HepG2 (cell line): ENCODE data around the gene PUS7. TPM values are rescaled to one million over a fixed set of nuclear protein-coding genes. Genes with fewer than 3 reads are reported as not detected.
A peak's percentile ranks its signal among the peaks of the same experiment; 100 is the strongest.

ENCODE experiments used
- ATAC-seq: fragments of 200-7000 bp; cut with Tn5 transposase; 3 replicates; pipeline ENCODE4 v1.9.1; 2020; ENCODE audit warnings: mild to moderate bottlenecking, moderate library complexity
- BruUV-seq: library from RNA; stranded (reverse); fragments of 400-500 nt; replicated peaks from 2 replicates; lab custom pipeline; 2021; lab: Mats Ljungman, UMichigan
- CTCF ChIA-PET: fragments of 300-600 bp; formaldehyde crosslinking; extraction: SDS; loops from one replicate; lab custom pipeline; 2021; ENCODE audit warnings: low total read pairs, inconsistent platforms, low intra/inter-chr PET ratio; lab: Yijun Ruan, JAX
- POLR2A ChIA-PET: fragments of 350-600 bp; sonication (Branson Sonifier 250); formaldehyde crosslinking; loops from one replicate; lab custom pipeline; 2020; ENCODE audit warnings: antibody characterized with exemption, inconsistent platforms; lab: Yijun Ruan, JAX
- DNase-seq: peaks from one replicate; pipeline ENCODE4 v3.0.0-alpha.2; 2015; ENCODE audit warnings: low spot score
- FAIRE-seq: peaks from 3 replicates; lab custom pipeline; 2011; peaks lifted over from hg19 to GRCh38; lab: Jason Lieb, UNC
- H2AFZ ChIP-seq: one replicate; pipeline ENCODE4 v1.6.1; 2011; ENCODE audit warnings: low read length, inconsistent platforms
- H3K27ac ChIP-seq: fragments of 300-600 bp; 3 replicates; pipeline ENCODE4 v1.8.0; 2011; ENCODE audit warnings: mixed run types, mild to moderate bottlenecking, mixed read lengths, low read length, inconsistent platforms; ENCODE audit not compliant: insufficient read depth; ENCODE audit errors: extremely low read length
- H3K27me3 ChIP-seq, 2 experiments: fragments of 200-600 bp in 1 of 2; 2 replicates in 1 of 2; 3 replicates in 1 of 2; pipeline versions ENCODE4 v1.6.0 to v1.8.0; 2011; ENCODE audit warnings: low read length in 2 of 2, mild to moderate bottlenecking in 2 of 2, moderate library complexity in 2 of 2, inconsistent platforms in 1 of 2; ENCODE audit not compliant: insufficient read depth in 2 of 2, control insufficient read depth in 1 of 2
- H3K36me3 ChIP-seq, 2 experiments: fragments of 200-600 bp in 1 of 2; replicated peaks in 1 of 2; 2 replicates in 1 of 2; 3 replicates in 1 of 2; pipeline versions ENCODE4 v1.5.1 to v1.8.0; 2011; ENCODE audit warnings: low read length in 2 of 2, inconsistent platforms in 1 of 2; ENCODE audit not compliant: insufficient read depth in 2 of 2, control insufficient read depth in 1 of 2
- H3K4me1 ChIP-seq: 2 replicates; pipeline ENCODE4 v1.5.1; 2012; ENCODE audit warnings: low read length, inconsistent platforms; ENCODE audit not compliant: insufficient read depth
- H3K4me2 ChIP-seq: 2 replicates; pipeline ENCODE4 v1.6.0; 2011; ENCODE audit warnings: low read depth, low read length, inconsistent platforms
- H3K4me3 ChIP-seq, 3 experiments: fragments of 200-600 bp in 1 of 3; sonication (generic), shearing (Covaris generic) in 1 of 3; replicated peaks in 1 of 3; 2 replicates each; pipeline ENCODE4 v1.5.1; 2011 to 2016; ENCODE audit warnings: low read length in 3 of 3, inconsistent platforms in 2 of 3, low read depth in 2 of 3, mild to moderate bottlenecking in 2 of 3, control low read depth in 1 of 3, mixed read lengths in 1 of 3; ENCODE audit not compliant: insufficient read depth in 1 of 3
- H3K79me2 ChIP-seq: one replicate; pipeline ENCODE4 v1.6.1; 2011; ENCODE audit warnings: low read length, inconsistent platforms; ENCODE audit not compliant: insufficient read depth
- H3K9ac ChIP-seq: 2 replicates; pipeline ENCODE4 v1.6.0; 2011; ENCODE audit warnings: mild to moderate bottlenecking, low read depth, low read length, inconsistent platforms; ENCODE audit not compliant: insufficient read depth
- H3K9me3 ChIP-seq: 2 replicates; pipeline ENCODE4 v1.5.1; 2012; ENCODE audit warnings: mild to moderate bottlenecking, low read length
- H4K20me1 ChIP-seq: 2 replicates; pipeline ENCODE4 v1.6.0; 2011; ENCODE audit warnings: inconsistent platforms, mild to moderate bottlenecking, low read length, moderate library complexity; ENCODE audit not compliant: insufficient read depth
- AKAP8 ChIP-seq: sonication (generic); formaldehyde crosslinking; IDR thresholded peaks from 2 replicates; pipeline ENCODE4 v1.5.1; 2020; ENCODE audit warnings: mild to moderate bottlenecking, missing genetic modification reagents
- ELF1 ChIP-seq: sonication (generic); formaldehyde crosslinking; IDR thresholded peaks from 2 replicates; pipeline ENCODE4 v1.4.0; 2020; ENCODE audit warnings: missing genetic modification reagents
- MTF1 ChIP-seq: sonication (generic); formaldehyde crosslinking; IDR thresholded peaks from 2 replicates; pipeline ENCODE4 v1.5.0; 2020; ENCODE audit warnings: missing genetic modification reagents
- ZNF510 ChIP-seq: sonication (generic); formaldehyde crosslinking; IDR thresholded peaks from 2 replicates; pipeline ENCODE4 v1.4.0; 2020; ENCODE audit warnings: low read depth, mild to moderate bottlenecking, missing genetic modification reagents
- ZNF619 ChIP-seq: sonication (generic); formaldehyde crosslinking; IDR thresholded peaks from 2 replicates; pipeline ENCODE4 v1.4.0; 2020; ENCODE audit warnings: mild to moderate bottlenecking, missing genetic modification reagents
- WGBS: methylation state at CpG from one replicate; pipeline ENCODE4 v1.1.6; 2017; ENCODE audit warnings: low lambda C conversion rate; 5-methylcytosine and 5-hydroxymethylcytosine counted together
- in situ Hi-C: cut with HindIII; loops from 2 replicates; pipeline ENCODE4 v1.10.0; 2017; ENCODE audit warnings: low pct_unique_long_range_greater_than_20kb; ENCODE audit not compliant: extremely low pct_ligation_motif_present
- intact Hi-C: fragments of 100-400 bp; cut with micrococcal nuclease; formaldehyde crosslinking; loops from one replicate; pipeline ENCODE4 v1.10.0; 2022; ENCODE audit not compliant: unreplicated experiment
- polyA plus RNA-seq, 8 experiments: library from polyadenylated mRNA; depleted of rRNA in 3 of 8; stranded (reverse) in 7 of 8; unstranded in 1 of 8; fragments of >200 nt; fragmentation: Illumina TruSeq in 4 of 8; extraction: Trizol in 4 of 8; gene quantifications; 2 replicates each; pipeline versions ENCODE4 v1.2.1 to v1.2.3, GENCODE V29; 2011 to 2016; ENCODE audit warnings: low read depth in 4 of 8, missing spikeins in 1 of 8, mixed read lengths in 1 of 8; ENCODE audit not compliant: insufficient read depth in 1 of 8
- total RNA-seq, 5 experiments: library from RNA; depleted of rRNA; stranded (reverse); fragments of >200 nt; fragmentation: Illumina TruSeq; extraction: Trizol; gene quantifications; 2 replicates each; pipeline ENCODE4 v1.2.3, GENCODE V29; 2016; ENCODE audit warnings: low read depth in 1 of 5
- TF ChIP-seq, protein P1 (sequence below): sonication (generic); formaldehyde crosslinking; conservative IDR thresholded peaks from 2 replicates; pipeline ENCODE4 v1.4.0; 2020; ENCODE audit warnings: missing genetic modification reagents
- TF ChIP-seq, protein P2 (sequence below): sonication (generic); formaldehyde crosslinking; IDR thresholded peaks from 2 replicates; pipeline ENCODE4 v1.4.0; 2020; ENCODE audit warnings: missing genetic modification reagents

Gene PUS7
- total and polyA plus RNA-seq, 2 of the 13 experiments (the other 11 are each of a cell fraction or from before 2014, with no cell fraction given) = 14.4 to 41.2 TPM

DNA sequence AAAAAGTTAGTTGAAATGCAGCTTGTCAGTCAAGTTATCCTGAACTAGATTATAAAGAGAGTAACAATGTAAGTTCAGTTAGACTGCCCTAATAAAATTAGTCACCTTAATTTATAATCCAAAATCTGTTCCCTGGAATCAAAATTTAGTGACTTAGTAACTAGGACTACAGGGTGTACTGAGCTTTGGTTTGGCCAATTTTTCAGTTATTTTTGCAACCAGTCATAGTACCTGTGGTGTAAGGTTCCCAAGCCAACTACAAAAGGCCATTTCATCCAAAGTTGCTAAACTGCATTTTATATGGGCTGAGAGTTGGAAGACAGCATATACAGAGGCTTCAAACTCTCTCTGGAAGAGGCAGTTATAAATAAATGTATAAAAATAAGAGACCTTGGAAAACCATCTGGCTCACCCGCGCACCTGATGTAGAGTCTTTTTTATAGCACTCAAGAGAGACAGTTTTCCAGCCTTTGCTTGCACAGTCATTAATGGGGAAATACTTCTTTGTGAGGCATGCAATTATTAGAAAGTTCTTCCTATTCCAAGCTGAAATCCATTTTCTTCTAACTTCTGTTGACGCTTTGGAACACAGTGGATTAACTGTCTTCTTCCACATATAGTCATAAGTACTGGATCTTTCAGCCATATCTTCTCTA, 59.2 kb downstream of the PUS7 start:
- POLR2A ChIA-PET = no interaction called here
- TSS peak; percentile 48 for BruUV-seq
- FAIRE-seq = no peak
- in situ Hi-C loops = no loop called here
- Histone ChIP-seq H3K9ac (no peak overlapping the region), H3K4me3 (no peak overlapping the region), H3K36me3 (peaks cover 4 to 37% of the 10 kb centered on the region in 2 experiments)
- TF ChIP-seq MTF1 (CRISPR knock-in tag) (no peak), ELF1 (CRISPR knock-in tag) (no peak), ZNF510 (CRISPR knock-in tag) (no peak), ZNF619 (CRISPR knock-in tag) (no peak), AKAP8 (no peak)
- TF ChIP-seq, protein P1, sequence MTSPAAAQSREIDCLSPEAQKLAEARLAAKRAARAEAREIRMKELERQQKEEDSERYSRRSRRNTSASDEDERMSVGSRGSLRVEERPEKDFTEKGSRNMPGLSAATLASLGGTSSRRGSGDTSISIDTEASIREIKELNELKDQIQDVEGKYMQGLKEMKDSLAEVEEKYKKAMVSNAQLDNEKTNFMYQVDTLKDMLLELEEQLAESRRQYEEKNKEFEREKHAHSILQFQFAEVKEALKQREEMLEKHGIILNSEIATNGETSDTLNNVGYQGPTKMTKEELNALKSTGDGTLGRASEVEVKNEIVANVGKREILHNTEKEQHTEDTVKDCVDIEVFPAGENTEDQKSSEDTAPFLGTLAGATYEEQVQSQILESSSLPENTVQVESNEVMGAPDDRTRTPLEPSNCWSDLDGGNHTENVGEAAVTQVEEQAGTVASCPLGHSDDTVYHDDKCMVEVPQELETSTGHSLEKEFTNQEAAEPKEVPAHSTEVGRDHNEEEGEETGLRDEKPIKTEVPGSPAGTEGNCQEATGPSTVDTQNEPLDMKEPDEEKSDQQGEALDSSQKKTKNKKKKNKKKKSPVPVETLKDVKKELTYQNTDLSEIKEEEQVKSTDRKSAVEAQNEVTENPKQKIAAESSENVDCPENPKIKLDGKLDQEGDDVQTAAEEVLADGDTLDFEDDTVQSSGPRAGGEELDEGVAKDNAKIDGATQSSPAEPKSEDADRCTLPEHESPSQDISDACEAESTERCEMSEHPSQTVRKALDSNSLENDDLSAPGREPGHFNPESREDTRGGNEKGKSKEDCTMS = no peak
- TF ChIP-seq, protein P2, sequence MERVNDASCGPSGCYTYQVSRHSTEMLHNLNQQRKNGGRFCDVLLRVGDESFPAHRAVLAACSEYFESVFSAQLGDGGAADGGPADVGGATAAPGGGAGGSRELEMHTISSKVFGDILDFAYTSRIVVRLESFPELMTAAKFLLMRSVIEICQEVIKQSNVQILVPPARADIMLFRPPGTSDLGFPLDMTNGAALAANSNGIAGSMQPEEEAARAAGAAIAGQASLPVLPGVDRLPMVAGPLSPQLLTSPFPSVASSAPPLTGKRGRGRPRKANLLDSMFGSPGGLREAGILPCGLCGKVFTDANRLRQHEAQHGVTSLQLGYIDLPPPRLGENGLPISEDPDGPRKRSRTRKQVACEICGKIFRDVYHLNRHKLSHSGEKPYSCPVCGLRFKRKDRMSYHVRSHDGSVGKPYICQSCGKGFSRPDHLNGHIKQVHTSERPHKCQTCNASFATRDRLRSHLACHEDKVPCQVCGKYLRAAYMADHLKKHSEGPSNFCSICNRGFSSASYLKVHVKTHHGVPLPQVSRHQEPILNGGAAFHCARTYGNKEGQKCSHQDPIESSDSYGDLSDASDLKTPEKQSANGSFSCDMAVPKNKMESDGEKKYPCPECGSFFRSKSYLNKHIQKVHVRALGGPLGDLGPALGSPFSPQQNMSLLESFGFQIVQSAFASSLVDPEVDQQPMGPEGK = no peak
- TF ChIP-seq, all 625 proteins: peak for 0
- Histone ChIP-seq H3K4me2 (no peak overlapping the region), H3K9me3 (no peaks in the 10 kb centered on the region), H3K27me3 (no peaks in the 10 kb centered on the region), H3K4me1 (no peaks in the 10 kb centered on the region), H2AFZ (no peak overlapping the region), H3K27ac (no peak overlapping the region), H4K20me1 (no peaks in the 10 kb centered on the region), H3K79me2 (no peaks in the 10 kb centered on the region)
- 99% methylated on average over 3 of the region's 3 CpGs for WGBS
- DNase-seq (no peak), ATAC-seq (no peak)
- CTCF ChIA-PET = no interaction called here
- intact Hi-C loops = no loop called here
